ENCODE measurements around the gene ALDH1A3.

ALDH1A3 gene

DNA sequence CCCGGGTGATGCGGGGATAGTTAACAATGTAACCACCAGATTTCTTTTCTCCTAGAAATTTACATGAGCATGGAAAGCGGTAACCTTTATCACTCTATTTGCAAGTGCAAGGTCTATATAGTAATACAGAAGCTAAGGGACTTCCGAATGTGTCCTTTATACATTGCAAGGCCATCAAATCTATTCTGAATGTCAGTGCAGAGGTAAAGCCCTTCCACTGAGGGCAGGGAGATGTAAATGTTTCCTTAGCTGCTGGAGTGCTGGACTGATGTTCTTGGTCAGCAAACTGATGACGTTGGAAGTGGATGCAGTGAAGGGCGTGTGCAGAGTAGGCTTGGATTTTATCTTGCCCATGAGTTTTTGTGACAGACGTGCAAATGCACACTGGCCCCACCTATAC, 6.2 kb downstream of the ALDH1A3 start:
- DNase-seq, result no peak

DNA sequence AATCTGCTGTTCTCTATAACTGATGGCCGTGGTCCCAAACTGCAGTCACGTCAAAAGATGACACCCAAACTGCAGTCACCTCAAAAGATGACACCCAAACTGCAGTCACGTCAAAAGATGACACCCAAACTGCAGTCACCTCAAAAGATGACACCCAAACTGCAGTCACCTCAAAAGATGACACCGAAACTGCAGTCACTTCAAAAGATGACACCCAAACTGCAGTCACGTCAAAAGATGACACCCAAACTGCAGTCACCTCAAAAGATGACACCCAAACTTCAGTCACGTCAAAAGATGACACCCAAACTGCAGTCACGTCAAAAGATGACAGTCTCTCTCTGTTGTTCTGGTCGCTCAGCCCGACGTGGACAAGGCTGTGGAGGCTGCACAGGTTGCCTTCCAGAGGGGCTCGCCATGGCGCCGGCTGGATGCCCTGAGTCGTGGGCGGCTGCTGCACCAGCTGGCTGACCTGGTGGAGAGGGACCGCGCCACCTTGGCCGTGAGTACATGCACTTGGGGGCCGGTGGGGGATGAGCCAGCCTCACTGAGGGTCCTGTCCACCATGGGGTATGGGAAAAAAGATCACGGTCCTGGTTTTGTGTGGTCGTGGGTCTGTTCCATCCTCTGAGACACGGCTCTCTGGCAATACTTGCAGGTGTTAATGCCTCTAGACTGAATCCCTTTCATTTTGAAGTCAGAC, 7.7 kb downstream of the ALDH1A3 start:
- no peak for DNase-seq

- DNase-seq, result no peak
Observed at GRCh38 chr15:100889385-100890050, 9.9 kb downstream of the ALDH1A3 start.

DNA sequence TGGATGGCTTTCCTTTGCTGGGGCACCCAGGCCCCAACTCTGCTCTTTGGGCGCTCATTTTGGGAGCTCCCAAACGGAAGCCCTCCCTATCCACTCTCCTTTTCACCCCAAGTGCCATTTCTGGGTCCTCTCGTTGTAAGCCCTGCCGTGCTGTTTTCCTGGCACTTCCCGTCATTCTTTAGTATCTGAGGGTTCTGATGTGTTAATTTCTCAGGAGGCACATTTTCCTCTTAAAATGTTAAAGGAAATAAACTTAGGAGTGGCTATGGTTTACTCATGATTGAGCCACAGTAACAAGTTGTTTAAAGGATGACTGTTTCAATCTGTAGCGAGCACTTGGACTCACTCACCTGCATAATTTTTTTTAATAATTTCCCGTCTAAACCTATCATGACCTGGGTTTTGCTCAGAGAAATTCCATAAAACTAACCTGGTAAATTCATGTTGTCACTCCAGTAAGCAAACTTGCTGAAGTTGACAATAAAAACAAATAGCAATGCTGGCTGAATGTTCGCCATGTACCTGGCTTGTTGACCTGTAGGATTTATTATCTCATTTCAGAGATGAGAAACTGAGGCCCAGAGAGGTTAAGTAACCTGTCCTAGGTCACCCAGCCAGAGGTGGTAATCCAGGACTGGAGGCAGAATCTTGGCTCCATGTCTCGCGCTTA, 10.6 kb downstream of the ALDH1A3 start:
- no peak for DNase-seq

- DNase-seq, result no peak
Observed at GRCh38 chr15:100890850-100891249, 11.2 kb downstream of the ALDH1A3 start.

GRCh38 chr15:100891307-100892012, 11.8 kb downstream of the ALDH1A3 start:
- no peak for DNase-seq

GRCh38 chr15:100892013-100892355, 12.4 kb downstream of the ALDH1A3 start:
- no peak for DNase-seq

GRCh38 chr15:100893261-100893963, 13.8 kb downstream of the ALDH1A3 start:
- no peak for DNase-seq

- DNase-seq, result no peak
Observed at GRCh38 chr15:100893964-100894295, 14.3 kb downstream of the ALDH1A3 start.

DNA sequence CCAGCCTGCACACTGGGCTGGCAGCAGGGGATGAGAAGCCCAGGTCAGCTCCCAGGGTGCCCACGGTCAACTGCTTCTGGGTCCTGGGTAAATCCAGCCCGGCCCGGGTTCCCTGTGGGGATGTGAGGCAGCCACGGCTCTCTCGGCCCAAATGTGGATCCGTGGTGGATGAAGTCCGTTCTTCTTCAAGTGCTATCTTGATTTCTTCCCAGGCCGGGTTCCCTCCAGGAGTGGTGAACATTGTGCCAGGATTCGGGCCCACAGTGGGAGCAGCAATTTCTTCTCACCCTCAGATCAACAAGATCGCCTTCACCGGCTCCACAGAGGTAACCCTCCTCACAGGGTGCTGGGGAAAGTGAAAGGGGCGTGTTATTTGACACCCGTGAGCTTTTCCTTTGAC, 16.1 kb downstream of the ALDH1A3 start:
- DNase-seq, result no peak

- DNase-seq, result no peak
Observed at GRCh38 chr15:100897221-100898151, 17.9 kb downstream of the ALDH1A3 start.

GRCh38 chr15:100898152-100898490, 18.5 kb downstream of the ALDH1A3 start:
- DNase-seq, result no peak

GRCh38 chr15:100898661-100899462, 19.2 kb downstream of the ALDH1A3 start:
- DNase-seq, result no peak

- no peak for DNase-seq
Observed at GRCh38 chr15:100899601-100900000, 20.0 kb downstream of the ALDH1A3 start.

GRCh38 chr15:100900136-100900794, 20.6 kb downstream of the ALDH1A3 start:
- DNase-seq, result no peak

GRCh38 chr15:100900795-100901169, 21.2 kb downstream of the ALDH1A3 start:
- no peak for DNase-seq

- DNase-seq, result no peak
Observed at GRCh38 chr15:100901296-100901695, 21.7 kb downstream of the ALDH1A3 start.

DNA sequence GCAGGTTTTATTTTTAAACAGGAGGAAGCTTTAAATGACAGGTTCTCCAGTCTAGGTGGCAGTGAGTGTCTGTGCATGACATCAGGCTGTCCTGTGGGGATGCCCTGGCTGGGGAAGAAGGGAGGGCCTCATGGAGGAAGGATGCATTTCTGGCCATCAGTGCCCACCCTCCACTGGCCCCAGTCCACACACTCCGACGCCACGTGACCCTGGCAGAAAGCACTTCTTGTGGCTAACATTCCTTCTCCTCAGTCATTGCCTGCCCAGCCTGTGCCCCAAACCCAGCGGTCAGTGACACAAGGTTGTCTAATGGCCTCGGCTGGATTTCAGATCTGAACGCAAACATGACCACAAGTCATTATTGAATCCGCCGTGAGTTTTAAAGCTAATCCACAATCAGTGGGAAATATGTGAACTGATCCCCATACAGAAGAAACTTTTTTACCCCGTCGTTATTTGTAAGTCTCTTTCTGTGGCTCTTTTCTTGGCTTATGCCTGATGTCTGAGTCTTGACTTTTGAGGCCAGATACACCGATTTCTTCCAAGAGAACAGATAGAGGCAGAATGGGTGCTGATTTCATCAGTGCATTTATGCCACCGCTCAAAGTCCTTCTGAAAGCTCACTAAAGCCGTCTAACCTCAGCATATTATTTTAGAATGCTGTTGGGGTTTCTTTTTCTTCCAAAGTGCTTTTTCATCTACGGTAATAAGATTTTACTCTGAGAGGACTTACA, 22.2 kb downstream of the ALDH1A3 start:
- DNase-seq, result no peak

DNA sequence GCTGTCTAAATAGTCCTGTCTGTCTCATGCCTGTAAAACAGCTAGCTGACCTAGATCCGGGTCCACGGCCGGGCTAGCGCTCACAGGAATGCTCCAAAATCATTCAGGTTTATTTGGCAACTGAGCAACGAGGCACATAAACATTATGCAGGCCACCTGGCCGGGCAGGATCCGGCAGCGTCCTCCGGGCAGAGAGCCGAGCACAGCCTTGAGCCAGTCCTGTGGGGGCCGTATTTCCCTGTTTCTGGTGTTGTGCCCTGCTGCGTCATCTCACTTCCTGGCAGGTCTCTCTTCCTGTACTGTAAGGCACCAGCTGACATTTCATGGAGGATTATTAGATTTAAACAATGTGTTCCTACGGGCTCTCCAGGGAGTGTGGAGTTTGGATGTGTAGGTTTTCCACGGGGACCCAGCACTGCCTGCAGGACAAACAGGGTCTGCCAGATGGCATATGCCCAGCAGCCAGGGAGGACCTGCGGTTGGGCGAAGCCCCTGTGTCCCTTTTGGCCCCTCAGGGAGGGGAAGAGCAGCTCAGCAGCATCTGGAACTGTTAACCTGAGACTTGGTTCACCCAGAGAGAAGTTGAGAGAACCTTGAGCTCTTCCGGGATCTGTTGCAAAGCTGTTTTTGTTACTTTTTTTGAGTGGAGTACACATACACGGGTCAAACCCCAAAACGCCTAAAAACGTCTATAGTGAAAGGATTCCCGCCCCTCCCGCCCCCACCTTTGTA, 23.0 kb downstream of the ALDH1A3 start:
- no peak for DNase-seq
